DMS153 treated with DMSO at 0.1 percent for 48 hours (cell line): ENCODE measurements around the gene SF3A1.

Source experiments
- DNase-seq: peaks from one replicate; lab custom pipeline; 2025; ENCODE audit not compliant: unreplicated experiment; lab: John Stamatoyannopoulos, UW

The SF3A1 gene

DNA sequence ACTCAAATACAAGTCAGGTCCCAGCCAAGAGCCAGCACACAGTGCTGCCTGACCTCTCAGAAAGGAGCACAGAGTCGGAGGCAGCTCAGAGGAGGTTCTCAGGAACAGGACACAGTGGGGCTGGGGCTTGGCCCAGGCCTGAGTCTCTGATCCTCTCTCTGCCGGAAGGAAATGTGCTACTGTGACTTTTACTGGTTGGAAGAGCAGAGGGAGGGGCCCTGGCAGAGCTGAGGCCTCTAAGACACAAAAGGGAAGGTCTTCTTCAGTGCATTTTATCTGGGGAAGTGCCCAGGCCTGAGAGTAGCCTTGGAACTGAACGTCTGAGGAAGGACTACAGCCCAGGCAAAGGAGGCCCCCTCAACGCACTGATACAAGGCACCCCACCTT, 51.2 kb downstream of the SF3A1 start:
- no peak for DNase-seq

DNA sequence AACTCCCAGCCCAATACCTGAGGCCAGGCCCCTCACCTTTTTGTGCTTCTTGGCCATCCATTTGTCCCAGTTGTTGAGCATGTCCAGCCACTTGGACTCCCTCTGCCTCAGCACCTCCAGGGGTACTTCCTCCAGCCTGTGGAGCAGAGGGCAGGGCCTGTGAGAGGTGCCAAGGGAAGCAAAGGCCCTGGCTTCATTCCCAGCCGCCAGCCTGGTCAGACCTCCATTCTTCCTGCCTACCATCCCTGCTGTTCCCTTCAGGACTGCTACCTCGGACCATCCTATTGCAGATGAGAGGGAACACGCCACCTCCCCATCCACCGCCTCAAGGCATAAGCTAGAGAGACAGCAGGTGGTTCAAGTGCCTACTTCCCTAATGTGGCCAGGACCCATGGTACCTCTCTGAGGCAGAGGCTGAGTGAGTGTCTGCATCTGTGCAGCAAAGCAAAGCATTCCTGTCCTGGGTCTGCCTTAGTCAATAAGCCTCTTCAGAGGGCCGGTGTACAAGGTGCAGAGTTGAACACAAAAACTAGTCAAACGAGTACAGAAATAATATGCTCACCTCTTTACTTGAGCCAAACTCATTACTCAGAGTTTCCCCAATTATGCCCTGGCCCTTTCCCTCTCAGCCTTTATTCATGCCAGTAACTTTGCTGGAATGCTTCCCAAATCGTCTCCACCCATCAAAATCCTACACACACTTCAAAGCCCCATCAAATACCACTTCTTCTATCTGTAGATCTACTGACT, 52.0 kb downstream of the SF3A1 start:
- DNase-seq: no peak

DNA sequence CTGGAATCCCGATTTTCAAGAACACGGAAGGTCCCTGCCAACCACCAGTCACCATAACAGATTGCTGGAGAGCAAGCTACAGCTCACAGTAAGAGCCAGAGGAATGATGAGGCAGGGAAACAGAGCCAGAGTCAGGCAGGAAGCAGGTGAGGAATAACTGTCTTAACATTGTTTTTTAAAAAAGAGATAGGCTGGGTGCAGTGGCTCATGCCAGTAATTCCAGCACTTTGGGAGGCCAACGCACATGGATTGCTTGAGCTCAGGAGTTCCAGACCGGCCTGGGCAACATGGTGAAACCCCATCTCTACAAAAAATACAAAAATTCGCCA, 53.9 kb downstream of the SF3A1 start:
- no peak for DNase-seq

DNA sequence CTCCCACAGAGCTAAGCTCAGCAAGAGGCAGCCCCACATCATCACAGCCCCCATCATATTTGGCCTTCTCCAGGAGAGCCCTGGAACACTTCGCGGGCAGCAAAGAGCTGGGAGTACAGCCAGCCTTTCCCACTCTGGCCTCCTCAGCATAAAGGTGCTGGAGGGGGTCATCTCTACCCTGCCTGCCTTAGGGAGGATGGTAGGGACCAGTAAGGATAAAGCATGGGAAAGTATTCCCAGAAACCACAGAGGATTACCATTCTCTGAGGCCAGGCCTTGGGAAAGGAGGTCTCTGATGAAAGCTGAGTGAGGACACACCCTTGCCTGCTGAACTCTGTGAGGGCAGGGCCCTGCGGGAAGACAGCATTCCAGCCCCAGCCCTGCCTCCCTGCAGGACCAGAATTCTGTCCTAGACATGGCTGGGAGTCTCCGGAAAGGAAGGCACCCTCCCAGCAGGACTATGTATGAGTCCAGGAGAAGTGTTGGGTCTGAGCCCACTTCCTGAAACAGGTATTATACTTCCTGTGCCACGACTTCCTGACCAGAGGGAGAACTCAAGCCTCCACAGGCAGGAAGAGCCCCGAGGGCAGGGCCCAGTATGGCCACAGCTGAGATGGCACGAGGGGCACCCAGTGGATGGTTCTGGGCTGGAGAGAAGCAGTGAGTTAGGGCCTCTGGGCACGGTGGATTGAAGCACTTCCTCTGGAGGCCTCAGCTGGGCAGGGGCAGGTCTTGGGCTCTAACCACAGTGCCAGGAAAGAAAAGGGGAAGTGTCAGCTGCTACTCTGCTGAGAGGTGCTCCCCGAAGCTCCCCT, 54.5 kb downstream of the SF3A1 start:
- DNase-seq: no peak

DNA sequence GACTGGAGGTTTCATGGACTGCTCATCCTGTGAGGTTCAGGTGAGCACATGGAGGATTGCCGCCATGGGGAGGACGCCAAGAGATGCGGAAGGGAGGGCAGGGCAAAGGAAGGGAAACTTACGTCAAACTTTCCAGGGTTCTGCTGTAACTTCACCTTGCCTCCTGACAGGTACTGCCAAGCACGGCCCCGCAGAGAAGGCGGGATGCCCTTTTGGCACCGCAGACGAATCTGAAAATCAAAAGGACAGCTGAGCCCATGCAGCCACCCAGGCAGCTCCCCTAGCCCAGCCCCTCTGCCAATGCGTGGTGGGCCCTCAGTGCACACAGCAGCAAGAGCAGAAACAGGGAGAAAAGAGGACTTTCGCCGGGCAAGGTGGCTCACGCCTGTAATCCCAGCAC, 57.4 kb downstream of the SF3A1 start:
- no peak for DNase-seq

DNA sequence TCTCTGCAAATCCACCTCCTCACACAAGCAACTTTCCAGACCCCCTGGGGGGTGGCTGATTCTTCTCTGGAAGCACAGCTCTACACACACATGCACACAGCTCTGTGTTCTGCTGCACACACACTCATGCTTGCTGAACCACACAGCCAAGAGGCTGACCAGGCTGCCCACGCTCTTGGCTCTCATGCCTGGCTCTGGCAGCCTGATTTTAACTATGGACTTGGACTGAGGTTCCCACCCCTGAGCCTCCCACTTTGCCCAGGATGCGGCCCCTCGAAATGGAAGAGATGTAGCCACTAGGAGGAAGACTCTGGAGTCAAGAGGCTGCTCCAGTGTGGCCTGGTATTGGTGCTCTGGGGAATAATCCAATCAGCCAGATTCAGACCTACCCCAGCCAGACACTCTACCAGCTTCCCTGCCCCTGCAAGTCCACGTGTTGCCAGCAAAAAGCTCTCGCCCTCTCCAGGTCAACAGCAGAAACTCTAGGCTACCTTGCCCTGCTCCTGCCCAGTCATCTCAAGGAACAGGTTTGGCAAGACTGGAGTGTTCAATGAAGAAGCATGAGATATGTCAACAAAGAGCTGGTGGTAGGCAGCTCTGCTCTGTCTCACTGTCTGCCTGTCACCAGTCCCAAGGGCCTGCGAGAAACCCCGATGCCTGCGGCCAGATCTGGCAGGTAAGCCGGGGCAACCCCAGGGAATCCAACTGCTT, 58.5 kb downstream of the SF3A1 start:
- no peak for DNase-seq

DNA sequence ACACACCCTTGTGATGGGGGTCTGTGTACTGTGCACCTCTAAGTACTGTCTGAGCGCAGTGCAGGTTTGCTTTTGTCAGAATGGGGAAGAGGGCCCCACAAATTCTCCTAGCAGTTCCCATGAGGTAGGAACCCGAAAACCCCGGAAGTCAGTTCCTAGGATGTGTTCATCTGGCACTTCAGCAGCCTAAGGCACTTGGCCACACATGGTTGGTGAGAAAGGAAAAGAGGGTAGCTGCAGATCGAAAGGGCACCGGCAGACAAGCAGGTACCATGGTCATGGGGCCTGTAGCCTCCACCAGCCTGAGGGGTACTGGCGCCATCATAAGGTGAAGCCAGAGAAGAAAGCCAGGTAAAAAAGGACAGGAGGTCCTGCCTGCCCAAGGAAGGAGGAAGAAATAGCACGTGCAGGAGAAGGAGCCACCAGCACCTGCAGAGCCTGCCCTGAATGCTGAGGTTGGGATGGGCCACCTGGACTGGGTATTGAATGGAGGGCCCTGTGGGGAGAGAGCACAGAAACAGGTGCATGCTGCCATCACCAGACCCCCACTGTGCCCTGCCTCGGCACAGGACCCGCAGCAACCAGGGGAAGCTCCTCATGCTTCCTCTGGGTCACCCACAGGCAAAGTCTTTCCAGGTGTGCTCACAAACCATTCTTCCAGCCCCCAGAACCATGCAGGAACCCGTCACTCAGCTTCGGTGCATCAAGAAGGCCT, 59.3 kb downstream of the SF3A1 start:
- no peak for DNase-seq

DNA sequence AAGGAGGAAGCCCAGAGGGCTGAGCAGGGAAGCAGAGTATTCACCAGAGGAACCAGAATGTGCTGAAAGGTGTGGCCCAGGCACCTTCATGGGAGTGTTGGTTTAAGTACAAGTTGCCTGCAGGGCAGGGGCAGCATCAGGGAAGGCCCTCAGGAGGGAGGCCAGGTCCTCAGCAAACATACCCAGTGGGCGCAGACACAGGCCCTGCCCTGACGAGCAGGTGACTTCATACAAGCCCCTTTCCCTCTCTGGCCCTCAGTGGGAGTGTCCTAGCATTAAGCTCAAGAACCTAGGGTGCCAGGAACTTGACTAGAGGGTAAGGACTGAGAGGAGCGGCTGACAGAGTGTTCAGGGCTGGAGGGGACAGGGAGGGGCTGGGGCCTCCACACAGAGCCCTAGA, 59.9 kb downstream of the SF3A1 start:
- DNase-seq: no peak

DNA sequence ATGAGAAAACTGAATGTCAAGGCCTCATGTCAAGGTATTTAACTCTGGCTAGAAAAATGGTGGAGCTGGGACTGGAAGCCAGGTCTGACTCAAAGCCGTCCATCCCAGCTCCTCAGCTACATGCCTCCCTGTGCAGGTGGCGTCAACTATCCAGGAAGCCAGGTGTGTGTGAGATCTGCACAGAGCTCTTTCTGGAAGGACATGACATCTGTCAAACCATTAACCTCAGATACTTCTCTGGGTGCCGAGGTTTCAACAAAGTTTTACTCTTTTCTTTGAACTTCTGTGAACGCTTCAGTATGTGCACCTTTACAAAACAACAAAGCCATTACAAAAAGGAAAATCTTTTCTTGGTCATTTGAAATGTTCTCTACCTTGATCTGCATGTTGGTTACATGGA, 60.4 kb downstream of the SF3A1 start:
- DNase-seq: no peak

DNA sequence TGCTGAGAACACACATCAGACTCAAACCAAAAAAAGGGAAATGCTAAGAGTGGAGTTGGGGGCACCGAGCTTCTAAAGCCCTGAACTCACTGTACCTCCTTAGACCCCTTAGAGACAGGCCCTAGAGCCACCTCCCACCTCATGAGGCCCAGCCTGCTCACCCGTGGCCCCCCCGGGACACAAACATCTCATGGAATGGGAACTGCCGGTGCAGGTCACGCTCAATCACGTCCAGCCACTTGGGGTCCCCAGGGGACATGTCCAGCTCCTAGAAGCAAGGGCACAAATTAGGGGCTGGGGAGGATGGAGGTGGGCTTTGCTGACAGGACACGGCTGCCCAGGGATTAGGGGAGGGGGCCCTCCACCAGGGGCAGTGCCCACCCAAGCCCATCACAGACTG, 61.1 kb downstream of the SF3A1 start:
- DNase-seq: no peak

DNA sequence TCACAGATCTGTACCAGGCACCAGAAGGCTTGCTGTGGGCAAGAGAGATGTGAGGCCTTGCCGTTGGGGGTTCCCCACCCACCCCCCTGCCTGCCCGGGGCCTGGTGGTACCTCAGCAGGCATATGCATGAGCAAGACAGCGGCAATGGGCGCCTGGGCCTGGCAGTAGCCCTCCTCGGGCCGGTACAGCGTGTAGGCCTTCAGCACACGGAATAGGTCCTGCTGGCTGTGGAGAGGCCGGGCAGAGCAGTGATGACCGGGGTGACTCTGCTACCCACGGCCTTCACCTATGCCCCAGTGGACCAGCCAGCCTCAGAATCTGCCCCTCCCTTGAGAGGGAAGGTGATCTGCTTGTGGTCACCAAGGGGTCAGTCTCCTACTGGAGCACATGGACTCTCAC, 61.9 kb downstream of the SF3A1 start:
- no peak for DNase-seq

DNA sequence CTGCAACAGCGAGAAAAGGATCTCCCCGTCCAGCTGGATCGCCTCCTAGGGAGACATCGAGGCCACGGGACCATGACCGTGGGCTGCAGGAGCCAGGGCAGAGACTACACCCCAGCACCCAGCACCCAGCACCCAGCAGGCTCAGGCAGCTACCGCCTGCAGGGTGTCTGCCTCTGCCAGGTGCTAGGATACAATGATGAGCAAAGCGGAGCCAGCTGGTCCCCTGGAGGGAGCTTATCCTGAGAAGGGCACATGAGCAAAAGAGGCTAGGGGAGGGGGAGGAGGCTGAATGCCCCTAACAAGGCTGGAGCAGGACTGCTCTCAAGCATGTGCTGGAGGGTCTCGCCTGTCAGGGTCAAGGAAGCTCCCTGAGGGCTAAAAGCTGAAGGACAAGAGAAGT, 62.6 kb downstream of the SF3A1 start:
- no peak for DNase-seq

DNA sequence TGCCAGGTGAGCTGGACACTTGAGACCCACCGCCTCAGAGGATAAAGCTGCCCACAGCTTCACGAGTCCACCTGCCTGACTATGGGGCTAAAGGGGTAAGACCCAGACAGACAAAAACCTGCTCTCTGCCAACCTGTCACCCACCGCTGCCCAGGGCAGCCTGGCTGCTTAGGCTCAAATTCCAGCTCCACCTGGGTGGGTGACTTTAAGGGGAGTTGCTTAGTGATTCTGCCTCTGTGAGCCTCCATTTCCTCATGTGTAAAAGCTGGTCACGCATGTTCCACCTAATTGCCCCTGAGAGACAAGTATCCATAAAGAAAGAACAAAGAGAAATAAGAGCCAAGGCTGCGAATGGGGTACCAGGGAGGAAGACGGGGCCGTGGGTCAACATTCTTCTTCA, 63.7 kb downstream of the SF3A1 start:
- no peak for DNase-seq

DNA sequence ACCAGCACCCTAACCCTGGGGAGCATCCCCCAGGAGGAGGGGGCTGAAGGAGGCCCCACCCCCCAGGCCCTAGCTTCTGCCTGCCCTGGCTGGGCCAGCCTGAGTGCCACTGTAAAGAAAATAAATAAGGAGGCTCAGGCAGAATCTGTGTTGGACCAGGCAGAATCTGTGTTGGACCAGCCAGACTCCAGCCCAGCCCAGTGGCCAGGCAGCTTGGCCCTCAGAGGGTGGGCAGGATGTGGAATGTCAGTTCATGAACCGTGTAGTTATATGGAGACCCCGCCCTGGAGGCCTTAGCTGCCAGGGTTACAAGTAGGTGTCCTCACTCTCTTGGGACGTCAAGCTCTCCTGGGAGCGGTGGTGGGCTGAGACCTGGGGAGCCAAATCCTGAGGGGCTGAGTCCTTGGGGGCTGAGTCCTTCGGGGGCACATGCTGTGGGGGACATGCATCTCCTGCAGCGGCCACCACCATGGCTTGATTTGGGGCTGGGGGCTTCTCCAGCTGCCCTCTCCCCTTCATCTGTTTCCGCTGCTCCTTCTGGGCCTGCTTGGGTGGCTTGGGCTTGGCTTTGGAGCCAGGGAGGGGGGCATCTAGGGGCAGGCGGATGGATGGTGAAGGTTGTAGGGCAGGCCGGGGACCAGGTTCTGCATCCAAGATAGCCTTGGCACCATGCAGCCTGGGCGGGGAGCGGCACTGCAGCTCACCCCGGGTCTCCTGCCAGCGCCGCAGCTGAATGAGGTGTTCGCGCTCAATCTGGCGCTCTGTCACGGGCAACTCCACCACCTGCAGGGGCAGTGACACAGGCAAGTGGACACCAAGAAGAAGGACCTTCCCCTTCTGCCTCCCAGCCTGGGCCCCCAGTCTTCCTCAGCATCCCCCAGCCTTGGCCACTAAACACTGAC, 64.4 kb downstream of the SF3A1 start:
- DNase-seq: no peak

DNA sequence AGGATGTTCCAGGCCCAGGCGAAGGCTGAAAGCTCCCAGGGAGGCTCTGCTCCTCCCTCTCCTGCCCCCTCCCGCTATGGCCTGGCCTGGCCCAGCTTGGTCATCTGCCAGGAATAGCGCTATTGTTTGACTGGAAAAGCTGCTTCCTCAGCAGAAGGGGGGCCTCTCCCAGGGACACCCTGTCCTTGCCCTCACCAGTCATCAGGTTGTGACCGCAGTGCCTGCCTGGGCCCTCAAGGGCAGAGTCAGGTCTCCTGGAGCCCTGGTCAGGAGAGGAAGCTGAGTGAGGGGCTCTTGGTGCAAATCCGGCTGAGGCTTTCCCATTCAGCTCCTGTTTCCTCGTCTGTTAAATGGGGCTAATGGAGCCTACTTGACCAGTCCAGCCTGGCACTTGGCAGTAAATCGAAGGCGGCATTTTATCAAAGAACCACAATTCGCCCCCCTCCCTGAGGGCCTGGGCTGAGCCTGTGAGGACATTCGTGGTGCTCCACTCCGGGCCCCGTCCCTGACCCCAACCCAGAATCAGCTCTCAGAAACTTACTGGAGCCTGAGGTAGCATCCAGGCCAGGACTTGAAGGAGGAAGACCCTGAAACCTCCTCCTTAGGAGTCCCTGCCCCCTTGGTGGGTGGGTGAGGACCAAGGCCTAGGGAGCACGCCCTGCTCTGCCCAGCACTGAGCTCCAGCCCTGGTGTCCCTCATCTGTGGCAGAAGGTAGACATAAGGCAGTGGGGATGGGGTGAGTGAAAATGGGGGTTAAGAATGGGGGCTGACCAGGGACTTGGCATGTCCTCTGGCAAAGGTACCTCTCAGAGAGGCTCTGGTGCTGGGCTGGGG, 65.4 kb downstream of the SF3A1 start:
- DNase-seq: peak; percentile 84

DNA sequence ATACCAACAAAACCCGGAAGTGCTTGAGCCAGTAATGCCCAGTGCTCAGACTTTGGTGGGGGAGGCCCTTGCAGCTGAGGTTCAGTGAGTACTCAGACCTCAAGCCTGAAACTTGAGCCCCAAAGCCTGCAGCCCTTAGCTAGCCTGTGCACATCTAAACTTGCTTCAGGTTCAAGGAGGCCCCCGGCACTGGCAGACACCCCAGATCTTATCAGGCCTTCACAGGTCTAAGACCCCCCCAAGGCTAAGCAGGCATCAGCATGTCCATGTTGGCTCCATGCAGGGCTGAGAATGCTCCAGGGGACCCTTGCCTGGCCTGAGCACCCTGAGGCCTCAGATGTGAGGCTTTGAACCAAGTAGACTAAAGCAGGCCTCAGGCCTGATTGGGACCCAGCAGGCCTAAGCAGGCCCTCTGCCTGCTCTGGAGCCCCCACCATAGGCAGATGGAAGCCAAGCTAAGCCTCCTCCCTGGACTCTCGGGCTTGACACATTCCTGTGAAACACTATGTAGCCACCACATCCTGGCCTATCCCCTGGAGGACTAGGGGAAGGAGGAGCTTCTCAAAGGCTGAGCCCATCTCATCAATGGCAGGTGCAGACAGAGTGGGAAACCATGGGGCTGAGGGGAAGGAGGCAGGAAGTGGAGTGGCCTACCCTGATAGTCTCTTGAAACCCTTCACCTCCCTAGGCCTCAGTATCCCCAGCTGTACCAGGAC, 66.2 kb downstream of the SF3A1 start:
- DNase-seq: peak; percentile 84

DNA sequence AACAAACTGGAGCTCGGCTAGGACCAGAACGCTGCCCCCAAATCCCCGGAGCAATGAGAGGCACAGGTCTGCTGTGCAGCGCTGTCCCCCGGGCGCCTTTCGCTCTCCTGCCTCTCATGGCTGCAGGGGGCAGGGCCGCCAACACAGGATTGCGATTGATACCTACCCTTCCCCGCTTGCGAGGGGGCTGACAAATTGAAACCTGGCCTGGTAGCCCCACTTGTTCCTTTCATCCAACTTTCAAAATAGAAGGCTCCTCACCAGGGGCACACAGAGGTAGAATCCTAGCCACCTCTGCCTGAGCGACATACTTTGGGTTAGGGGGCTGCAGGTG, 66.7 kb downstream of the SF3A1 start:
- DNase-seq: no peak

DNA sequence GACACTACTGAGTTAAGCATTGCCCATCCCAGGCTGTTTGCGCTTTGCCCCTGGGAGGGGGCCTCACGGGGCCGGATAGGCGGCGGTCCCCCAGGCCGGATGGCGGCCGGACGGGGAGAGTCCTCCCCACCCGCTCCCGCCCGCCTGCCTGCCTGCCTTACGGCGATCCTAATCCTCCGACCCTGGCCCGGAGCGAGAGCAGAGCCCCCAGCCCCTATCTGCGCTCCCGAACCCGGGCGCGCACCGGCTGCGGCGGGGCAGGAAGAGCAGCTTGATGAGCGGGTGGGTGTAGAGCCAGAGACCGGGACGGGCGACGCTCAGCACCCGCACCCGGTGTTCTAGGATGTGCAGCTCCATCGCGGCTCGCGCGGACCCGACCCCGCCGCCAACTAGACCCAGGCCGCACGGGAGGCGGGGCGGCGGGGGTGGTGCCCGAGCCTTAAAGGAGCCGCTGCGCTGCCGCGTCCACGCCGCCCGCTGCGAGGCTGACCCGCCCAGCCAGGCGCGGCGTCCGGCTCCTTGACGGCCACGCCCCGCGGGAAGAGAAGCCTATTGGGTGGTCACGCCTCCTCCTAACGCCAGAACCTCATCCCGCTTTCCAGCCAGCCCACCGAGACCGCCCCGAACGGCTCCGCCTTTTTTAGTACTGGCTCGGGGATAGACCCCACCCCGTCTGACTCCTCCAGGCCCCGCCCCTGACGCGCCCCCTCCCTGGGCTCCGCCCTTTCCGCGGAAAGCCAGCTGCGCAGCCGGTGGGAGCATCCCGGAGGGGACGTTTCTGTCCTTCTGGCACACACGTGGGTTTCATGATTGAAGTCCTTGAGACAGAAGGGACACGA, 67.3 kb downstream of the SF3A1 start, which contains the start of gene CASTOR1:
TSS of gene CASTOR1 (minus strand) at position 365 of the 839 bp plus-strand sequence. CDS start at position 357, 8 bp downstream.
- DNase-seq: peak; percentile 93
